IMR-90 (cell line): ENCODE measurements around the gene ZNF415. TPM values are rescaled to one million over a fixed set of nuclear protein-coding genes. Genes with fewer than 3 reads are reported as not detected.

Experiments used
- ATAC-seq: fragments of 200-7000 bp; cut with Tn5 transposase; 2 replicates; pipeline ENCODE4 v1.9.1; 2020; ENCODE audit warnings: low read depth, mild to moderate bottlenecking, moderate library complexity
- BruUV-seq: library from RNA; stranded (reverse); fragments of 400-500 nt; replicated peaks from 2 replicates; lab custom pipeline; 2021; lab: Mats Ljungman, UMichigan
- CTCF ChIA-PET: fragments of 300-600 bp; formaldehyde crosslinking; extraction: SDS; loops from one replicate; lab custom pipeline; 2021; ENCODE audit warnings: antibody characterized with exemption; lab: Yijun Ruan, JAX
- POLR2A ChIA-PET: fragments of 300-600 bp; sonication (Branson Sonifier 250); formaldehyde crosslinking; loops from one replicate; lab custom pipeline; 2022; ENCODE audit warnings: antibody characterized with exemption; ENCODE audit not compliant: unreplicated experiment; lab: Charles Lee
- DNase-seq: peaks from one replicate; pipeline ENCODE4 v3.0.0; 2013
- H2AFZ ChIP-seq: replicated peaks from 2 replicates; pipeline ENCODE3; 2013; ENCODE audit warnings: low read length, mild to moderate bottlenecking; ENCODE audit not compliant: poor library complexity
- H2AK5ac ChIP-seq: 2 replicates; pipeline ENCODE4 v1.6.1; 2013; ENCODE audit warnings: low read depth, low read length, inconsistent platforms
- H2AK9ac ChIP-seq: replicated peaks from 2 replicates; pipeline ENCODE3; 2013; ENCODE audit warnings: mild to moderate bottlenecking, low read depth, low read length, moderate library complexity; ENCODE audit not compliant: poor library complexity
- H2BK120ac ChIP-seq: 2 replicates; pipeline ENCODE4 v1.6.1; 2013; ENCODE audit warnings: low read depth, low read length, inconsistent platforms
- H2BK15ac ChIP-seq: 3 replicates; pipeline ENCODE4 v1.6.1; 2013; ENCODE audit warnings: low read depth, low read length, inconsistent platforms
- H2BK20ac ChIP-seq: 2 replicates; pipeline ENCODE4 v1.6.1; 2013; ENCODE audit warnings: low read depth, mild to moderate bottlenecking, inconsistent platforms, low read length, moderate library complexity
- H2BK5ac ChIP-seq: 2 replicates; pipeline ENCODE4 v1.6.1; 2013; ENCODE audit warnings: mild to moderate bottlenecking, low read depth, low read length, inconsistent platforms; ENCODE audit not compliant: poor library complexity, severe bottlenecking
- H3K14ac ChIP-seq: replicated peaks from 2 replicates; pipeline ENCODE4 v1.6.1; 2013; ENCODE audit warnings: low read depth, low read length, inconsistent platforms
- H3K18ac ChIP-seq: 2 replicates; pipeline ENCODE4 v1.6.1; 2013; ENCODE audit warnings: low read depth, low read length, control low read depth
- H3K23ac ChIP-seq: 2 replicates; pipeline ENCODE4 v1.6.1; 2013; ENCODE audit warnings: low read depth, low read length, inconsistent platforms
- H3K27ac ChIP-seq: 2 replicates; pipeline ENCODE4 v1.5.1; 2013; ENCODE audit warnings: mild to moderate bottlenecking, control low read depth, low read length; ENCODE audit not compliant: insufficient read depth
- H3K27me3 ChIP-seq: 2 replicates; pipeline ENCODE4 v1.6.1; 2013; ENCODE audit warnings: low read length; ENCODE audit not compliant: control insufficient read depth, insufficient read depth
- H3K36me3 ChIP-seq: 2 replicates; pipeline ENCODE4 v1.6.1; 2013; ENCODE audit warnings: low read length, mixed read lengths; ENCODE audit not compliant: control insufficient read depth, insufficient read depth
- H3K4ac ChIP-seq: 2 replicates; pipeline ENCODE4 v1.6.1; 2013; ENCODE audit warnings: low read depth, low read length, inconsistent platforms
- H3K4me1 ChIP-seq: 2 replicates; pipeline ENCODE4 v1.6.1; 2013; ENCODE audit warnings: low read length, mixed read lengths; ENCODE audit not compliant: control insufficient read depth, insufficient read depth
- H3K4me2 ChIP-seq: 2 replicates; pipeline ENCODE4 v1.6.1; 2013; ENCODE audit warnings: low read depth, mild to moderate bottlenecking, control low read depth, low read length, moderate library complexity
- H3K4me3 ChIP-seq: 2 replicates; pipeline ENCODE4 v1.5.1; 2013; ENCODE audit warnings: low read depth, mild to moderate bottlenecking, control low read depth, low read length, moderate library complexity; ENCODE audit not compliant: insufficient read depth
- H3K56ac ChIP-seq: 2 replicates; pipeline ENCODE4 v1.6.1; 2013; ENCODE audit warnings: low read length, inconsistent platforms; ENCODE audit not compliant: insufficient read depth; ENCODE audit errors: extremely low read depth
- H3K79me1 ChIP-seq, 2 experiments: 2 replicates each; pipeline ENCODE4 v1.6.1; 2013; ENCODE audit warnings: low read length in 2 of 2, inconsistent platforms in 1 of 2, low read depth in 1 of 2
- H3K9ac ChIP-seq: 2 replicates; pipeline ENCODE4 v1.6.1; 2013; ENCODE audit warnings: low read depth, low read length, control low read depth
- H3K9me1 ChIP-seq: 2 replicates; pipeline ENCODE4 v1.6.1; 2013; ENCODE audit warnings: low read length, inconsistent platforms; ENCODE audit not compliant: insufficient read depth
- H3K9me3 ChIP-seq: 2 replicates; pipeline ENCODE4 v1.6.1; 2013; ENCODE audit warnings: low read length; ENCODE audit not compliant: control insufficient read depth, insufficient read depth
- H4K20me1 ChIP-seq: 2 replicates; pipeline ENCODE4 v1.6.1; 2013; ENCODE audit warnings: low read length, inconsistent platforms; ENCODE audit not compliant: insufficient read depth
- H4K5ac ChIP-seq: 2 replicates; pipeline ENCODE4 v1.6.1; 2013; ENCODE audit warnings: mild to moderate bottlenecking, low read depth, low read length, control low read depth
- H4K8ac ChIP-seq, 2 experiments: 2 replicates each; pipeline ENCODE4 v1.6.1; 2013; ENCODE audit warnings: low read depth in 2 of 2, low read length in 2 of 2, control low read depth in 1 of 2, inconsistent platforms in 1 of 2
- H4K91ac ChIP-seq: 2 replicates; pipeline ENCODE4 v1.6.1; 2013; ENCODE audit warnings: low read depth, low read length, inconsistent platforms; ENCODE audit not compliant: insufficient read depth
- BHLHE40 ChIP-seq: fragments of 150-350 bp; IDR thresholded peaks from 2 replicates; pipeline ENCODE4 v1.6.1; 2016; ENCODE audit warnings: mild to moderate bottlenecking, low read depth, low read length
- CHD1 ChIP-seq: IDR thresholded peaks from 2 replicates; pipeline ENCODE4 v1.6.1; 2012; ENCODE audit warnings: low read depth, low read length, improper control_type of control experiment
- RAD21 ChIP-seq: IDR thresholded peaks from 2 replicates; pipeline ENCODE4 v1.6.1; 2012; ENCODE audit warnings: low read length, improper control_type of control experiment
- WGBS, 2 experiments: methylation state at CpG; one replicate each; pipeline versions ENCODE4 v1.1.5 to v1.1.7; 2013; ENCODE audit warnings: missing lambda C conversion rate in 2 of 2; ENCODE audit not compliant: insufficient read length in 1 of 2; ENCODE audit errors: extremely low coverage in 2 of 2; 5-methylcytosine and 5-hydroxymethylcytosine counted together
- dilution Hi-C: fragments of 300-500 bp; cut with HindIII; formaldehyde crosslinking; loops from one replicate; pipeline ENCODE4 v1.14.3; 2018; ENCODE audit warnings: low sequenced_read_pairs; ENCODE audit not compliant: unreplicated experiment
- in situ Hi-C: fragments of 300-500 bp; cut with MboI; formaldehyde crosslinking; loops from 3 replicates; pipeline ENCODE4 v1.14.3; 2019; ENCODE audit warnings: low sequenced_read_pairs, inconsistent platforms, mixed read lengths
- intact Hi-C: fragments of 100-400 bp; cut with micrococcal nuclease; formaldehyde crosslinking; loops from 2 replicates; pipeline ENCODE4 v1.10.0; 2022
- polyA plus RNA-seq, 3 experiments: library from polyadenylated mRNA; depleted of rRNA; stranded (reverse); fragments of >200 nt; gene quantifications; 2 replicates each; pipeline ENCODE4 v1.2.3, GENCODE V29; 2012; ENCODE audit warnings: low replicate concordance in 1 of 3
- total RNA-seq: library from RNA; depleted of rRNA; stranded (reverse); fragments of >200 nt; gene quantifications from 2 replicates; pipeline ENCODE4 v1.2.3, GENCODE V29; 2012
- TF ChIP-seq, protein P1 (sequence below): conservative IDR thresholded peaks from 2 replicates; pipeline ENCODE4 v1.5.1; 2012; ENCODE audit warnings: mild to moderate bottlenecking, low read depth, low read length, improper control_type of control experiment

The ZNF415 gene
- total and polyA plus RNA-seq, 2 of the 4 experiments (the other 2 are of a cell fraction): 4.2 to 7.7 TPM

DNA sequence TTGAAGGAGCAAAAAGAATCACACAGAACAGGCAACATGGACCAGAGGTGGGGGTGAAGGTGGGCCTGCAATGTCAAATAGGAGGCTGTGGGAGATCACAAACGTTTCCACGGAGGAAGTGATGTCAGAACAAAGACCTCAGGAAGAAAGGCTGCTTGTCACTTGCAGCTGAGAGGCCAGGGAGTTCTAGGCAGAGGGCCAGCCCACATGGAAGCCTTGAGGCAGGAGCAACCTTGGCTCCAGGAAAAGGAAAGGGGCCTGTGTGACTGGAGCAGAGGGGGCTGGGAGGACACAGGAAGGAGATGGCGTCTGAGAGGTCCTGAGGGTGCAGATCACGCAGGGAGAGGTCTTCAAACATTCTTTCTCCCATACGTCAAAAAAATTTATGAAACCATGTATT, 45.8 kb downstream of the ZNF415 start:
- Histone ChIP-seq H3K14ac (no peak overlapping the region), H3K9me1 (no peaks in the 10 kb centered on the region), H3K4me2 (no peak overlapping the region), H3K9ac (no peak overlapping the region), H2AK9ac (no peak overlapping the region), H3K18ac (no peak overlapping the region), H4K91ac (no peak overlapping the region), H3K4me1 (no peaks in the 10 kb centered on the region), H3K36me3 (peaks cover 68% of the 10 kb centered on the region), H3K4me3 (no peak overlapping the region), H4K5ac (no peak overlapping the region), H3K23ac (no peak overlapping the region), H2BK5ac (no peak overlapping the region), H2BK20ac (no peak overlapping the region), H3K27me3 (no peaks in the 10 kb centered on the region), H3K56ac (no peak overlapping the region), H2AFZ (no peak overlapping the region), H2AK5ac (no peak overlapping the region), H3K4ac (no peak overlapping the region), H2BK120ac (no peak overlapping the region), H4K8ac (no peak overlapping the region), H3K27ac (no peak overlapping the region), H3K9me3 (peaks cover 4% of the 10 kb centered on the region), H4K20me1 (no peaks in the 10 kb centered on the region; the same call in 1 of the 2 replicates), H3K79me1 (peaks cover 14 to 24% of the 10 kb centered on the region in 2 experiments; a peak in 3 of 4 replicates), H2BK15ac (no peak overlapping the region)
- intact Hi-C loops: no loop called here
- dilution Hi-C loops: no loop called here
- ATAC-seq: no peak
- WGBS, 2 experiments: no CpG with 5 or more reads among the region's 5 CpGs
- DNase-seq: peak; percentile 32
- TF ChIP-seq RAD21 (no peak), BHLHE40 (no peak), CHD1 (no peak)
- TF ChIP-seq, protein P1, sequence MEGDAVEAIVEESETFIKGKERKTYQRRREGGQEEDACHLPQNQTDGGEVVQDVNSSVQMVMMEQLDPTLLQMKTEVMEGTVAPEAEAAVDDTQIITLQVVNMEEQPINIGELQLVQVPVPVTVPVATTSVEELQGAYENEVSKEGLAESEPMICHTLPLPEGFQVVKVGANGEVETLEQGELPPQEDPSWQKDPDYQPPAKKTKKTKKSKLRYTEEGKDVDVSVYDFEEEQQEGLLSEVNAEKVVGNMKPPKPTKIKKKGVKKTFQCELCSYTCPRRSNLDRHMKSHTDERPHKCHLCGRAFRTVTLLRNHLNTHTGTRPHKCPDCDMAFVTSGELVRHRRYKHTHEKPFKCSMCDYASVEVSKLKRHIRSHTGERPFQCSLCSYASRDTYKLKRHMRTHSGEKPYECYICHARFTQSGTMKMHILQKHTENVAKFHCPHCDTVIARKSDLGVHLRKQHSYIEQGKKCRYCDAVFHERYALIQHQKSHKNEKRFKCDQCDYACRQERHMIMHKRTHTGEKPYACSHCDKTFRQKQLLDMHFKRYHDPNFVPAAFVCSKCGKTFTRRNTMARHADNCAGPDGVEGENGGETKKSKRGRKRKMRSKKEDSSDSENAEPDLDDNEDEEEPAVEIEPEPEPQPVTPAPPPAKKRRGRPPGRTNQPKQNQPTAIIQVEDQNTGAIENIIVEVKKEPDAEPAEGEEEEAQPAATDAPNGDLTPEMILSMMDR: no peak
- CTCF ChIA-PET: no interaction called here
- POLR2A ChIA-PET: no interaction called here
- BruUV-seq: no TSS peak
- in situ Hi-C loops: no loop called here
